ENCODE measurements around the gene PTPRJ.

PTPRJ gene

GRCh38 chr11:48043111-48043990 is 63.0 kb downstream of the PTPRJ start:
- DNase-seq: no peak

GRCh38 chr11:48043991-48044512 is 63.7 kb downstream of the PTPRJ start:
- no peak for DNase-seq

- DNase-seq: peak; percentile 57
Observed at GRCh38 chr11:48044577-48044976, 64.2 kb downstream of the PTPRJ start.

GRCh38 chr11:48045536-48045935 is 65.2 kb downstream of the PTPRJ start:
- no peak for DNase-seq

DNA sequence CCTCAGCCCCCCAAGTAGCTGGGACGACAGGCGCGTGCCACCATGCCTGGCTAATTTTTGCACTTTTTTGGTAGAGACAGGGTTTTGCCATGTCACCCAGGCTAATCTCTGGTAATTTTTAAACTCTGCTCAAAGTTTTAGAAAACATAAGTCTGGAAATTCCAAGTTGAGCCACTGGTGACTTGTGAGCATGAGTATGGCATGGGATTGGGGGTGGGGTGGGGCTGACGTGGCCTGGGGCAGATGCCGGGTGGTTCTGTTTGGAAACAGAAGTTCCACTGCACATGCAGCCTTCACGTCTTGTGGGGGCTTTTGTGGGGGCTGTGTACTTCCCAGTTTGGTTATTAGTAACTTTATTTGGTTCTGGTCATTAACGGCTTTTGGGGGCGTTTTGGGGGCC is 67.3 kb downstream of the PTPRJ start:
- DNase-seq: no peak

DNA sequence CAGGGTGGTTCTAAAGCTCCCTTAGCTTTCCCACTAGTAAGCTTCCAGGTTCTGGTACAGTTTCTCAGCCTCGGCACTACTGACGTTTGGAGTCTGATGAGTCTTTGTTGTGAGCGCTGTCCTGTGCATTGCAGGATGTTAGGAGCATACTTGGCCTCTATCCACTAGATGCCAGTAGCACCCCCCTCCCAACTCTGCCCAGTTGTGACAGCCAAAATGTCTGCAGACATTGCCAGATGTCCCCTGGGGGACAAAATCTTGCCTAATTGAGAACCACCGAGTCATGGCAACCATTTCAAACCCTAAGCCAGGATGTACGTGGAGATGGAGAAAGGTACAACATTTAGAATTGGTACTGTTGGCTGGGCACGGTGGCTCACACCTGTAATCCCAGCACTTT is 68.7 kb downstream of the PTPRJ start:
- no peak for DNase-seq

DNA sequence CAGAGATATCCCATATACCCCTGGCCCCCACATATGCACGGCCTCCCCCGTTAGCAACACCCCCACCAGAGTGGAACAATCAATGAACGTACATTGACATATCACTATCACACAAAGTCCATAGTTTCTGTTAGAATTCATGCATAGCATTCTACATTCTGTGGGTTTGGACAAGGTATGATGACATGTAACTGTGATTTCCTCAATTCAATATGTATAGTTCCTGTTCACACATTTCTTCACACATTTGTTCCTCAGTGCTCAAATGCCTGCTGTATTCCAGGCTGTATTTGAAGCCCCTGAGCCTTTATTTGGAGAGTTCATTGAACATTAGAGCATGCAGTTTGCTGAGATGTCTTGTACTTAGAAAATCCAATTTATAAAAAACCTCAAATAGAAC is 69.9 kb downstream of the PTPRJ start:
- no peak for DNase-seq

- DNase-seq: no peak
Observed at GRCh38 chr11:48051217-48051830, 71.0 kb downstream of the PTPRJ start.

- DNase-seq: no peak
Observed at GRCh38 chr11:48052183-48053044, 72.1 kb downstream of the PTPRJ start.

- DNase-seq: no peak
Observed at GRCh38 chr11:48054994-48055291, 74.6 kb downstream of the PTPRJ start.

- no peak for DNase-seq
Observed at GRCh38 chr11:48055292-48056132, 75.2 kb downstream of the PTPRJ start.

GRCh38 chr11:48056325-48057183 is 76.2 kb downstream of the PTPRJ start:
- DNase-seq: no peak

DNA sequence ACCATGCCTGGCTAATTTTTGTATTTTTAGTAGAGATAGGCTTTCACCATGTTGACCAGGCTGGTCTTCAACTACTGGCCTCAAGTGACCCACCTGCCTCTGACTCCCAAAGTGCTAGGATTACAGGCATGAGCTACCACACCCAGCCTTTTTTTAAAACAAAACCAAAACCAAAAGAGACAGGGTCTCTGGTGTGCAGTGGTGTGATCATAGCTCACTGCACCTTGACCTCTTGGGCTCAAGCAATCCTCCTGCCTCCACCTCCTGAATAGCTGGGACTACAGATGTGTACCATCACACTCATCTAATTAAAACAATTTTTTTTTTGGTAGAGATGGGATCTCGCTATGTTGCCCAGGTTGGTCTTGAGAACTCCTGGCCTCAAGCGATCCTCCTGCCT is 77.7 kb downstream of the PTPRJ start:
- no peak for DNase-seq

DNA sequence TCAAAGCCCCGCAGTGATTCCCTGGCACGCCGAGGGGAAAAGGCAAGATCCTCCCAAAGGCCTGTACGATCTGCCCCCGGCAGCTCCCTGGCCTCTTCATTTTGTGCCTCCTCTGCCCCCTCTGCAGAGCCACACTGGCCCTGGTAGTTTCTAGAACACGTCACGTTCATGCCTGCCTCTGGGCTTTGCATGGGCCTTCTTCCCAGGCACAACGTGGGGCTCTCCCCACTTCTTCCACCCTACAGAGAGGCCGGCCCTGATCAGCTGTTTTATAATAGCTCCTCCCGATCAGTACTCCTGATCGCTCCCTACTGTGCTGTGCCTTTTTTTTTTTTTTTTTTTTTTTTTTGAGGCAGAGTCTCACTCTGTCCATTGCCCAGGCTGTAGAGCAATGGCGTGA is 78.4 kb downstream of the PTPRJ start:
- DNase-seq: no peak

DNA sequence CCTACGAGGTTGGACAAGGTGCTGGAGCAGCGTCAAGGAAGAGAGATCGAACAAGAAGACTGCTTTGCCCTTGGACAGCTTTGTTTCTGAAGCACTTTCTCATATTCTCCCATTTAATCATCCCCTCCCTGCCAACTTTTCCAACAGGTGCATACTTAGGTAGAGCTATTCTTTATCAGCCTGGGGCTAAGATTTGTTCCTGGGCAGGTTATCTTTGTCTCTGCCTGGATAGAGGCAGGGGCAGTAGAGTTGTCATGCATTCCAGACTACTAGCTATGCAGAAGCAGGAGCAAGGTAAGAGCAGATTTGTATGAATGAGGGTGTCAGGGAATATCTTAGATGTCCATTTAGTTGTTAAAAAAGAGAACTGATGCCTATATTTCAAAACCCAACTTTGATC is 82.3 kb downstream of the PTPRJ start:
- no peak for DNase-seq

DNA sequence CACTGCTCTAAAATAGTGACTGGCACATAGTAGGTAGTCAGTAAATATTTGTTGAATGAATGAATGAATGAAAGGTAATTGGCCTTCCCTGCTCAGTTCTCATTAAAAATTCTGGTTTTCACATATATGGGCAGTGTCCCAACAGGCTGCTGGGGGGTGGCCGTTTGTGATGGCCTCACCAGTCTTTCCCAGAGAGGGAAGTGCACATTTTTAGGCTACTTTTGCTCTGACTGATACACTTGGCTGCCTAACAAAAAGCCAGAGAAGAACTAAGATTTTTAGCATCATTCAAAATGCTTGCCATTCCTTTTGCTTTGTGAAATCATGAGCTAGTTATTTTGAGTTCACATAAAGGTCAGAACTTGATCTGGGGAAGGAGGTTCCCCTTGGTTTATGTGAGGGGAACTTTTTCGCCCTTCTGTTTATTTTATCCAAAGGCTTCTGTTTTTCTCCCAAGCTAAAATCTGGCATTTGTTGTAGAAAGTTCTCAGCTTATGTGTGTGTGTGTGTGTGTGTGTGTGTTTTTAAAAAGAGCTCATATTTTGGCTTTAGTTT is 83.1 kb downstream of the PTPRJ start:
- peak; percentile 29 for DNase-seq

DNA sequence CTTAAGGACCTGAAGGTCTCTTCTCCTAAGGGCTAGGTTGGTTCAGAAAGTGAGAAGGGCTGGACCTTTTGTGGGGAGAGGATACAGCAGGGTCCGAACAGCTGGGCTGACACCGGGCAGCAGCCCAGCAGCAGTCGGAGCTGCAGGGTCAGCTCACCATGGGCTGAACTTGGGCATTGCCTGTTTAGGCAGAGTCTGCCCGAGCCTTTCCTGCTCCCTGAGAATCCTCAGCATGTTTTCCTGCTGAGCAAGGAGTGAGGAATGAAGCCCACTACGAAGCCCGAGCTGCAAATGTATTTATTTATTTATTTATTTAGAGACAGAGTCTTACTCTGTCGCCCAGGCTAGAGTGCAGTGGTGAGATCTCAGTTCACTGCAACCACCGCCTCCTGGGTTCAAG is 83.9 kb downstream of the PTPRJ start:
- no peak for DNase-seq

GRCh38 chr11:48066881-48067800 is 86.8 kb downstream of the PTPRJ start:
- DNase-seq: no peak

DNA sequence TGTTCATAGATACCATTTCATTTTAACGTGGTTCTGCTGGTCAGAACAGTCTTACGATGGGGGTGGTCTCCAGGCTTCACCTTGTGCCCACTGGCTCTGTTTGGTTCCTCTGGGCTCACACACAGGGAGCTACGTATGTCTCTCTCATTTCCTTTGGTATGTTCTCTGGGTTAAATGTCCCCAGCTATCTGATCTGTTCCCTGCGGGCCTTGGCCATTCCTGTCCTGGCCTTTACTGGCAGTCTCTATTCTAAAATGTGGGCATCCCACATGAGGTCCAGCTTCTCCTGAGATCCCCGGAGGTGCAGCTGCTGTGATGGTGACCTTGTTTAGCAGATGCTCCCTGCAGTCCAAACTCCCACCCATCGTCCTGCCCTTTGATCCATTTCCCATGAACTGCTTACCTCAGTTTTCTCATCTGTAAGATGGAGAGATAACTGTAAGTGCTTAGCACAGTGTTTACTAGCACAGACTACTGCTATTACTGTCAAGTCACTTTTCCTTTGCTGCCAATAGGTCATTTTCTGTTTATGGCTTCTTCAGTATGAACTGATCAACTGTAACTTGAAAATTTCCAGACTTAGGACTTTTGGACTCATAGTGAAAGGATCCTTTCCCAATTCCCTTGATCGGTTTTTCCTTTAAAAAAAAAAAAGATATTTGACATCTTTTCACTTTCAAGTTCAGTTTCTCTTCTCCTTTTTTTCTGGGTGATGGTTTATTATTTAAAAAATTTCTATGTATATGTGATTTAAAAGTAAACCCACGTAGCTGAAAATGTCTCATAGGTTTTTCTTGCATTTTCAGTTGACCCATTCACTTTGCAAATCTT is 92.9 kb downstream of the PTPRJ start:
- DNase-seq: no peak
